SK-N-SH (cell line): ENCODE measurements around the gene CA12.

Experiments used
- POLR2AphosphoS5 ChIP-seq: IDR thresholded peaks from 2 replicates; pipeline ENCODE4 v1.6.1; 2012; ENCODE audit warnings: low read depth, low read length
- TF ChIP-seq, protein P1 (sequence below): fragments of 200-600 bp; sonication (generic); IDR thresholded peaks from 2 replicates; pipeline ENCODE4 v1.6.1; 2017; ENCODE audit warnings: antibody characterized with exemption, mild to moderate bottlenecking, moderate library complexity

DNA sequence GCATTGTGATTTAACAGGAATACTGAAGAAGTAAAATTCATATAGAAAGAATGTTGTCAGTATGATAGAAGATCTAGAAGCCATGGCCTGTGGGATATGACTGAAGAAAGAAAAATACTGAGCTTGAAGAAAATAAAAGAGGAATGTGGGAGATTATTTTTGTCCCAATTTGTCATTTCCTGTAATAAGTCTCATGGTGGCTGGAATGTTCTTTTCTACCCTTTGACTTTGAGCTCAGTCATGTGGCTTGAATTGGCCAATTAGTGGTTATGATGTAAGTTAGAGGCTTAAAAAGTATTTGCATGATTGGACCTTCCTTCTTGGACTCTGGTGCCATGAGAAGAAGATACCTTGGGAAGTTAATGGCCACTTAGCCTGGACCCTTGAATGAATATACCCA is 90.1 kb downstream of the CA12 start:
- TF ChIP-seq, protein P1, sequence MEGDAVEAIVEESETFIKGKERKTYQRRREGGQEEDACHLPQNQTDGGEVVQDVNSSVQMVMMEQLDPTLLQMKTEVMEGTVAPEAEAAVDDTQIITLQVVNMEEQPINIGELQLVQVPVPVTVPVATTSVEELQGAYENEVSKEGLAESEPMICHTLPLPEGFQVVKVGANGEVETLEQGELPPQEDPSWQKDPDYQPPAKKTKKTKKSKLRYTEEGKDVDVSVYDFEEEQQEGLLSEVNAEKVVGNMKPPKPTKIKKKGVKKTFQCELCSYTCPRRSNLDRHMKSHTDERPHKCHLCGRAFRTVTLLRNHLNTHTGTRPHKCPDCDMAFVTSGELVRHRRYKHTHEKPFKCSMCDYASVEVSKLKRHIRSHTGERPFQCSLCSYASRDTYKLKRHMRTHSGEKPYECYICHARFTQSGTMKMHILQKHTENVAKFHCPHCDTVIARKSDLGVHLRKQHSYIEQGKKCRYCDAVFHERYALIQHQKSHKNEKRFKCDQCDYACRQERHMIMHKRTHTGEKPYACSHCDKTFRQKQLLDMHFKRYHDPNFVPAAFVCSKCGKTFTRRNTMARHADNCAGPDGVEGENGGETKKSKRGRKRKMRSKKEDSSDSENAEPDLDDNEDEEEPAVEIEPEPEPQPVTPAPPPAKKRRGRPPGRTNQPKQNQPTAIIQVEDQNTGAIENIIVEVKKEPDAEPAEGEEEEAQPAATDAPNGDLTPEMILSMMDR, result no peak
- TF ChIP-seq POLR2AphosphoS5, result no peak
